HG02610 (cell line): ENCODE results near the gene LDLRAD4.
"Not testable (repeated sequence)": the region's sequence is repeated elsewhere in the genome, so short reads cannot be mapped to it uniquely, and the experiment has no call there.

ENCODE experiments used
- ATAC-seq: cut with Tn5 transposase; IDR thresholded peaks from one replicate; pipeline ENCODE4 v1.9.1; 2021; ENCODE audit warnings: mild to moderate bottlenecking, moderate library complexity; ENCODE audit not compliant: unreplicated experiment

LDLRAD4 gene

DNA sequence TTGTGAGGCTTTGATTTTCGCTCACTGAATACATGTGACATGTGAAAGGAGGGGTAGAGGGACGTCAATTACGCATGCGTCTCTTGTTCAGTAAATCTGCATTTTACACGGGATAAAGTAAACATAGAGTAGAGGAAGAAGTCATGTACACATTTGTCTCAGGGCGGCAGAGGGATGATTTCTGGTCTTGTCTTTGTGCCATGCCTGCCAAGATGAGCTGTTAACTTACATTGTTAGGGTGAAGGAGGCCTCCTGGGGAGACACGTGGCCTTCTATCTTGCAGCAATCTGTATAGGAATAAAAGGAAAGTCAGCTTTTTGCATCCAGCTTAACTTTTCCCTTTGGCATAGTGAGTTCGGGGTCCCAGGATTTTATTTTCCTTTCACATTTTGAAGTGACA, 106.3 kb downstream of the LDLRAD4 start:
- no peak for ATAC-seq

DNA sequence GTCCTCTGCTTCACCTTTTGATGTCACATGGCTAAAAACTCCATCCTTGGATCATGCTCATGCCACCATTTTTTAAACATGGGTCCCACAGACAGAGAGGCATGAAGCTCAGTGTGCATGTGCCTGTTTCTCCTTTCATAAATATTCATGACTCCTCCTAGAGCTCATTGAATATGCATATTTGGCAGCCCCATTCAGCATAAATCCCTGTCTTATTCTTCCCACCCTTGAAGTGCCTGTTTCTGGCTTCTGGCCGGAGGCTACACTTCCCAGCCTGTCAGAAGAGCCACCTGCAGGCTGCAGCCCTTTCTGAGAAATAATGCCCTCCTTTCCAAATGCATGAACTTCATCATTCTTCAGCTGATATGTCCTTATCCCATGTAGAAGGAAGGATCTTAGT, 109.7 kb downstream of the LDLRAD4 start:
- no peak for ATAC-seq

DNA sequence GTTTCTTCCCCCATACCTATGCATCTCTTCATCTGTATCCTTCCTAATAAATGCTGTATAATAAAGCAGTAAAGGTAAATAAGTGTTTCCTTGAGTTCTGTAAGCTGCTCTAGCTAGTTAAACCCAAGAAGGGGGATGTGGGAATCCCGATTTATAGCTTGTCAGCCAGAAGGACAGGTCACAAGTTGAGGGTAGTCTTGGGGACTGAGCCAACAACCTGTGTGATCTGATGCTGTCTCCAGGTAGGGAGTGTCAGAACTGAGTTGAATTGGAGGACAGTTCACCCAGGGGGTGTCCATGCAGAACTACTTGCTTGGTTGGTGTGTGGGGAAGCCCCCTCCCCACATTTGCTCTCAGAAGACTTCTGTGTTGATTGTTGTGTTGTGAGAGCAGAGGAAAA, 112.4 kb downstream of the LDLRAD4 start:
- no peak for ATAC-seq

DNA sequence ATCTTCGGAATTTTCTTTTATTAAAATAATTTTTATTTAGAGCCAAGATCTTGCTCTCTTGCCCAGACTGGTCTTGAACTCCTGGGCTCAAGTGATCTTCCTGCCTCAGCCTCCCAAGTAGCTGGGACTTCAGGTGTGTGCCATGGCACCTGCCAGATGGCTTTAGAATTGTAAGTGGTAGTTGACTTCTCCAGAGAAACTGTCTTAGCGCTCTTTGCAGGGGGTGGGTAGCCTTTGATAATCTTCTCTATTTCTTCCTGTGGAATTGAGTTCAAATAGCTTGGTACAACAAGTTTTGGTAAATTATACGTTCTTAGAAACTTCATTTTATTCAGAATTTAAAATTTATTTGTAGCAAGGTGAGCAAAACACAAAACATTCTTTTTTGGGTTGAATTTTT, 113.3 kb downstream of the LDLRAD4 start:
- no peak for ATAC-seq

DNA sequence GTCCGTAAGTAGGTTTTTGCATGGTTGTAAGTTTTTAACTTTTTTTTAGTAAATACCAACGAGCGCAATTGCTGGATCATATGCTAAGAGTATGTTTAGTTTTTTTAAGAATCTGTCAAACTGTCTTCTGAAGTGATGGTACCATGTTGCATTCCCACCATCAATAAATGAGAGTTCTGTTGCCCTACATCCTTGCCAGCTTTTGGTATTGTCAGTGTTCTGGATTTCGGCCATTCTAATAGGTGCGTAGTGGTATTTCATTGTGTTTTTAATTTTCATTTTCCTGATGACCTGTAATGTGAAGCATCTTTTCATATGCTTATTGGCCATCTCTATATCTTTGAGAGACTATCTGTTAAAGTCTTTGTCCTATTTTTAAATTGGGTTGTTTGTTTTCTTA, 114.3 kb downstream of the LDLRAD4 start:
- no peak for ATAC-seq

DNA sequence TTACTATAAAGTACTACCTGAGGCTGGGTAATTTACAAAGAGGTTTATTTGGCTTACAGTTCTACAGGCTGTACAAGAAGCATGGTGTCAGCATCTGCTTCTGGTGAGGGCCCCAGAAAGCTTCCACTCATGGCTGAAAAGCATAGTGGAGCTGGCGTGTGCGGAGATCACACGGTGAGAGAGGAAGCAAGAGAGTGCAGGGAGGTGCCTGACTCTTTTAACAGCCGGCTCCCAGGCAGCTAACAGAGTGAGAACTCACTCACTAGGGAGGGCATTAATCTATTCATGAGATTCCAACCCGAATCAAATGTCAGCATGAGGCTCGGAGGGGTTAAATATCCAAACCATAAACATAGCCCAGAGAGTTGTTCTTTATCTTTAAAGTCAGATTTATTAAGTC, 117.3 kb downstream of the LDLRAD4 start:
- no peak for ATAC-seq

DNA sequence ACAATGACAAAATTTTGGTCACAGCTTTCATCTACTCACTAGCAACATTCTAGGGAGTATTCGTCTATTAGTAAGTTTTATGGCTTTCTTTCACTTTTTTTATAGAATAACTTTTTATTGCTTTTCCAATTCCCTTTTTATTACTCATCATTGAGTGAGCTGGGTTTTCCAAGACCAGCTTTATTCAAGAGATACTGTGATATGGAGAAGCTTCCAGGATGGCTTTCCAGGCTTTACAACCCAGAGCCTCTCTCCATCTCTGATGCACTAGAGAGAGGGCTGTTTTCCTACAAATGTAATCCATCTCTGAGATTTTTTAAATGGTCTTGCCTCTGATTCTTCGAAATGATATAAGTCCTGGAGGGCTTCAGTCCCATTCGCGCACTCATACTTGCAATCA, 118.3 kb downstream of the LDLRAD4 start:
- ATAC-seq, result no peak

DNA sequence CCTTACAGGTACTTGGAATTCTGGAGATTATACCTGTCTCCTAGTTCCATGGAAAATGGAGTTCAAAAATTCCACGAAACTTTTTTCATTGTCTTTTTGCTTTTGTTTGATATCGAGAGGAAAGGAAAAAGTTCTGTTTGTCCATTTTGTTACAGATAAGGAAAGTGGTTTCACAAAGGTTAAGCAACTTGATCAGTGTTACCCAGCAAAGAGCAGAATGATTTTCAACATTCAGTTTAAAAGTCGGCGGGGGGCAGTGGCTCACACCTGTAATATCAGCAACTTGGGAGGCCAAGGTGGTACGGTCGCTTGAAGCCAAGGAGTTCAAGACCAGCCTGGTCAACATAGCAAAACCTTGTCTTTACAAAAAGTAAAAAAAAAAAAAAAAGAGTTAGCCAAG, 118.8 kb downstream of the LDLRAD4 start:
- no peak for ATAC-seq

DNA sequence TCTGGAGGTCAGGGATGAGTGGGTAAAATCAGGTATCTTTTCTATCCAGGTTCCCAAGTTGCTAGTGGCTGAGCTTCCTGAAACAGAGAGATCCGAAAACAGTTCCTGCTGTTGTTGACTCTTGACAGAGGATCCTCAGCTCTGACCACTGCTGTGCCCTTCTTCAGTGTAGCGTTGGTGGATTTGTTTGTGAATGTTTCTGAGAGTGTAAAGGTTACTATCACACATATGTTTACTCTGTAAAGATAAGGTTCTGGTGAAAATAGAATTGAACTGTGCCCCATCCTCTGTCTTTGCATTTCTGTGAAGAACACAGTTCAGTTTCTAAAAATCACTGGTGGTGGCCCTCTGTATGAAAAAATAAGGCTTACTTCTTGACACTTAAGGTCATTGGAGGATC, 119.8 kb downstream of the LDLRAD4 start:
- no peak for ATAC-seq

DNA sequence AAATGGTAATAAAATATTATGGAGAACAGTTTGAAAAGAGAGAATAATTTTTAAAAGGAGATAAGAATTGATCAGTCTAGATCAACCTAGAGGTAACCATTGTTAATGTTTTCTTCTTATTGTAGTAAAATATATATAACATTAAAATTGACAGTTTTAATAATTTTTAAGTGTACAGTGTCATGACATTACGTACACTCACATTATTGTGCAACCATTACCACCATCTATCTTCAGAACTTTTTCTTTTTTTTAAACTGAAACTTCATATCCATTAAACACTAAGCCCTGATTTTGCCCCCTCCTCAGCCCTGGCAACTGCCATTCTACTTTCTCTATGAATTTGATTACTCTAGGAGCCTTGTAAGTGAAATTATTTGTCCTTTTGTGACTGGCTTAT, 121.1 kb downstream of the LDLRAD4 start:
- no peak for ATAC-seq

DNA sequence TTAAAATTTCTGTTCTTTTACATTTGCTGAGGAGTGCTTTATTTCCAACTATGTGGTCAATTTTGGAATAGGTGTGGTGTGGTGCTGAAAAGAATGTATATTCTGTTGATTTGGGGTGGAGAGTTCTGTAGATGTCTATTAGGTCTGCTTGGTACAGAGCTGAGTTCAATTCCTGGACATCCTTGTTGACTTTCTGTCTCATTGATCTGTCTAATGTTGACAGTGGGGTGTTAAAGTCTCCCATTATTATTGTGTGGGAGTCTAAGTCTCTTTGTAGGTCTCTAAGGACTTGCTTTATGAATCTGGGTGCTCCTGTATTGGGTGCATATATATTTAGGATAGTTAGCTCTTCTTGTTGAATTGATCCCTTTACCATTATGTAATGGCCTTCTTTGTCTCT, 127.9 kb downstream of the LDLRAD4 start:
- ATAC-seq, result not testable (repeated sequence)

DNA sequence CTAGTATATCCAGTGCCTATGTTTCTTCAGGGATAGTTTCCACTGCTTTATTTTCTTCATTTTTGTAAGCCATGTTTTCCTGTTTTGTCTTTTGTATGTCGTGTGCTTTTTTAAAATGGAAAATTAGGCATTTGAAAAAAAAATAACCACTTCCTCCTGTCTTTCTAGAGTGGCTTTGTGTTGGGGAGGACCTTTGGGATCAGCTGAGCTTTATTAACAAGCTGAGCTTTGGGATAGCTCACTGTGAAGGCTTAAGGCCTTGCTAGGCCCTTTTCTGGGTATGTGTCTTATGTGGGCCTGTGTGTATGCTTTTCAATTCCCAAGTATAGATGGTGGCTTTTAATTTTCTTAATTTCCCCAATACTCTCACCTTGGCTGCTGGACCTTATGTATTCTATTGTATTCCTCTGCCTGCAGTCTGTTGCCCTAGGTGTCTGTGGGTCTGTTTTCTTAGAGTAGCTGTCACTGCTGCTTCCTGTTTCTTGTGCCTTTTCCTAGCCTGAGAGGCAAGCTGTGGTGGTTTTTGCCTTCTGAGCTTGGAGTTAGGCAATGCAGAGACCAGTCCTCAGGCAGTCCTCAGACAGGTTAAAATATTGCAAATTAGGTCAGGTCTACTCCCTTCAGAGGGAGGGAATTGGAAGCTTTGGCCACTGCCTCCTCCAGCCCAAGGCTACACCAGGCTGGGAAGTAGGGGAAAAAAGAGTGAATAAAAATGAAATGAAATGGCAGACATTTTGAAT, 134.7 kb downstream of the LDLRAD4 start:
- ATAC-seq, result no peak

DNA sequence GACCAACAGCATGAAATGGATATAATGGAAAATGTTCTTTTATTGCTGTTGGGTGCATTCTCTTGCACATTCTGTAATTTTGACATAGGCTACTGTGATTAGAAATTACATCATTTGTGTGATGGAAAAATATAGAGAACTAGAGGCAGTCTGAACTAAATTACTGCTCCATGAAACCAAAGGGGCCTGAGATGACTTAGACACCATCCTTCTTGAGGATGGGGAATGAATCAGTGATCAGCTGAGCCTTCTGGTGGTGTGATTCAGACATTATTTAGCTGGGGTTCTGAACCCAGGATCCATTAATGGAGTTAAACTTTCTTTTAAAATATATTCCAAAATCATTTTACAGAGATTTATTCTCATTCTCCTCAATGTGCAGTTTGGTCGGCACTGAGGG, 135.8 kb downstream of the LDLRAD4 start:
- no peak for ATAC-seq

DNA sequence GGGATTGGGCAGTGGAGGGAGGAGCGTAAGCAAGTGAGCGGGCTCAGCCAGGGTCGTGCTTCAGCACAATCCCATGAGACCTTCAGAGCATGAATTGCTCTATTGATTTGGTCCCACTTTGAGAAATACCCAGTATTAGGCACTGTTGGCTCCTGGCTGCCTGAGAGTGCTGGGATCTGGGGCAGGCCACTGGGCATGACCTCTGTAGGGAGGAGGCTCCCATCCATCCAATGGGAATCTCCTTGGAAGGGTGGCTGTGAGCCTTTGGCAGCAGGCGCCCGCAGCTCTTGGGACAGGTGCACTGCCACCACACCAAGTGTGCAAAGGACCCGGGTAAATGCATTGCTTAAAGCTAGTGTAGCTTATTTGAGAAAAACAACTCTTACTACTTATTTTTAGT, 137.5 kb downstream of the LDLRAD4 start:
- no peak for ATAC-seq

DNA sequence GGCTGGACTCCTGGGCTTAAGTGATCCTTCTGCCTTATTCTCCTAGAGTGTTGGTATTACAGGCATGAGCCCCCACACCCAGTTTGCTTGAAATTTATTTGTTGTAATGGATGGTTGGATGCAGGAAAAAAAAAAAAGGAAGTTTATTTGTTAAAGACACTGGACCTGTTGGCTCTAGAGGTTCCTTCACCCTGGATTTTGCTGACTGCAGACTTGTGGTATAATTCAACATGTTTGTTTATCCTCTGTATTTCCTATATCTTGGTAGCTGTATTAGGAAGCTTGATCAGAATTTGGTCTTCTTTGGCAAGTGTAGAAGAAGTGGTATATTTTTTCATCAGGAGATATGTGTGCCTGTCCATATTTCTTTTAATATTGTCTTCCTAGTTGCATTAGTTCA, 138.7 kb downstream of the LDLRAD4 start:
- no peak for ATAC-seq

DNA sequence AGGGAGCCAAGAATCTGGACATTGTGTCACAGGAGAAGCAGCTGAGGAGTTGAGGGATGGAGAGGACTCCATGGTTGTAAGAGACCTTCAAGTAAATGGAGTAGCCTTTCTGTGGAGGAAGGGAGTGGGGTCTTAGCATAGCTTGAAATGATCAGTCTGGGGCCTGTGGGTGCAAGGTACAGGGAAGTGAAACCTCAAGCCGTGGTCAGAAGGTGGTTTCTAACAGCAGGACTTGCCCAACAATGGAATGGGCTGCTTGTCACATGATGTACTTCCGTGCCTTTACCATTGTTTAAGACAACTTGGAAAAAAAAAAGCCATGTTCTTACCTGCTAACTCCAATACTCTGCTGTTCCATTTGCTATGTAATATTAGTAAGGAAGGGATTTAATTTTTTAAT, 140.7 kb downstream of the LDLRAD4 start:
- ATAC-seq, result no peak

DNA sequence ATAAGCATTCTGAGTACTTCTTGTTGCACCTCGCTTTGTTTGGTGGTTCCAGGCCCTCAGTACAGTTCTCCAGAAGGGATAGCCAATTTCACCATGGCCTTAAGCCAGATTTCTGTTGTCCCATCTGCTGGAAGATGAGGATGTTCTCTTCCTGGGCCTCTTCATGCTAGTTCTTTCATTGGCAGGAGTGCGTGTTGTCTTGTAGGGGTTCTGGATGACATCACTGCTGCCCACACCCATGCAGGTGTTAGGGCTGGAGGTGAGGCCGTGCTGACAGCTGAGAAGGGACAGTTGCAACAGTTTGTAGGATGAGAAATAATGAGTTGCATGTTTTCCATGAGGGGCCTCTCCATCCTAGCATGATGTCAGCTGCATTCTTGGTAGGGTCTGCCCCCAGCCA, 142.9 kb downstream of the LDLRAD4 start:
- ATAC-seq, result no peak

DNA sequence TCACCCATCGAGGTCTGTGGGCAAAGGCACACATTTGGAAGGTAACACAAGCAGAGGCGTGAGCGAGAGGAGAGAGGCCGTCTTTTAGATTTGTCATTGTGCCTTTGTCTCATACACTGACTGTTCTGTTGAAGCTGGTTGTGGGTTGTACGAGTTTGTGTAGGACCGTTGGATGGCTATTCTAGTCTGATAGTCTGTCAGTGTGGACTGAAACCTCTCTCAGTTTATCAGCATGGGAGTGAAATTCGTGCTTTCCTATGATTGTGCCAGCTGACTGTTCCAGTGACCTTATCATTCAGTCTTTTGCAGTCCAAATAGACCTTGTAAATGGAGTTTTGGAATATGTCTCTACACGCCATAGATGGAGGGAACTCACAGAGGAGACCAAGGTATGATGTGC, 143.5 kb downstream of the LDLRAD4 start:
- no peak for ATAC-seq

DNA sequence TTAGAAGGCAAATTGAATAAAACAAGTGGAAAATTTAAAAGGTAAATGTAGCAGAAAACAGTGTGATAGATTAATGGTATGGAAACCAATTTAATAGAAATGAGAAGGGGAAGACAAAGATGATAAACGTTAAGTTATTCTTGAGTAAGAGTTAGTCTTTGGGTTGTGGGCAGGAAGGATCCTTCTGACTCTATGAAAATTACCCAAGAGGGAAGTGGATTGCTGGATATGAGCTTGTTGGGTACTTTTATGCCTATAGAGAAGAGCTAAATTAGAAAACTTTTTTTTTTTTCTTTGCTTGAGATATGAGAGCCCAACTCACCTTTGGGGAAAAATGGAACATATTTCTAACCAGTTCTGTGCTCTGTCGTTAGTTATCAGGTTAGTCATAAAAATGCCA, 144.0 kb downstream of the LDLRAD4 start:
- ATAC-seq, result no peak

DNA sequence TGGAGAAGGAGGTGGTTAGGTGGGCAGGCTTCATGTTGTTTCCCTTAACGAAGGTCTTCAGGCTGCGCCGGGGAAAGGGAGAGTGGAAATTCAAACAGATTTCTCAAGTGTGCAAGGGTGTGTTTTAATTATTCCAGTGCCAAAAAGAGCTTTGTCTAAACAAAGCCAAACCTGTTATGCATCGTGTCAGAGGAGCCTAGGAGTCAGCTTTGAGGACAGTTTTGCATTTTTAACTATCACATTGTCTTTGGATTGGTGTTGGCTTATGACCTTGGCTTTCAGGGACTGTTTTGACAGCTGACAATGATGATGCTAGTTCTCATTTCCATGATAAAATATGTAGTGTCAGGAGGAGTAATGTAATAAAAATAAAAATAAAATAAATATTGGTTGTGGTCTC, 144.8 kb downstream of the LDLRAD4 start:
- ATAC-seq, result no peak

DNA sequence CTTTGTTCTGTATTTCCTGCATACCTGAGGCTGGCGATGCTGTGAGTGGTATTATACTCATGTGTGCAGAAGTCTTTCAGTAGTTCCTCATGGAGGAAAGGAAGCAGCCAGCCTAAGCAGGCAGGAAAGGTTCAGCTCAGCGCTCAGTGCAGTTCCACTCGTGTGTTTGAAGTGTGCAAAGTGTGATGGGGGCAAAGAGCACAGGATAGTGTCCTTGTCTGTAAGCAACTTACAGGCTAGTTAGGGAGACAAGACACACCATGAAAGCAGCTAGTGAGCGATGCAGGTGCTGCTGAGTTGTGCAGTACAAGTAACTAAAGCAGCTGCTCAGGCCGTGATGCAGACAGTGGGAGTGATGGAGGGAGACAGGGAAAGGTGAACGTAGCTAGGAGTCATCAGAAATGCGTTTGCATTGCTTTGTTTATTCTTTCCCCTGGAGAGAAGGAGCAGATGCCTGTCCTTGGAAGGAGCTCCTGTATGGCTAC, 146.2 kb downstream of the LDLRAD4 start:
- no peak for ATAC-seq

DNA sequence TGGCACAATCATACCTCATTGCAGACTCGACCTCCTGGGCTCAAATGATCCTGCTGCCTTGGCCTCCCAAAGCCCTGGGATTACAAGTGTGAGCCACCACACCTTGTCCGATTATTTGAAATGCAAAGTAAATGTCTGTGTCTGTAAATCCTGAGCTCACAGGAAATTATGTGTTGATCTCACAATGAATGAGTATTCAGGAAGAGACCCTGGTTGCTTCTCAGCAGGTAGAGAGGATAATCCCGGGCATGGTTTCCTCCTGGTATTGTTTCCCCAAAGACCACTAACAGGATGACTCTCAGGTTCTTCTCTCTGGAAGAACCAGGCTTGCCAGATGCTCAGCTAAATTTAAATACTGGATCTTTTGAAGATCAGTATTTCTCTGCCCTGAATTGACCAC, 147.6 kb downstream of the LDLRAD4 start:
- no peak for ATAC-seq

DNA sequence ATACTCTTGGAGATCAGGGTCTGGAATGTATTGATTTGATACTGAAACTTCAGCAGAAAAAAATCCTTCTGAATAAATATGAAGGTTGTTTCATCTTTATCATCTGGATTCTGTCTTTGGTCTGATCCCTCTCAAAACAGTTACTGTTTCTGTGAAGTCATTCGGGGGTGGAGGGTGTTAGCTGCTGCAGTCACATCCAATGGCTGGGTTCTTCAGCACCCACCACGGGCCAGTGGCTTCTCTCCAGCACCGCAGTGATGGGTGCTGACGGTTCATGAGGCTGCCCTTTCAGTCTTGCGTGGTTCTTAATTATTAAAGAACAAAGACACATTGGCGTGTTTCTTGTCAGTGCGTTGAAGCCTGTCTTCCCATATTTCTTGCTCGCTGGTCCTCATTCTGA, 148.0 kb downstream of the LDLRAD4 start:
- no peak for ATAC-seq
